SK-N-SH treated with all-trans-retinoic acid at 6 μM for 48 hours (cell line): ENCODE data around the gene SBK1.

ENCODE experiments used
- ATAC-seq: fragments of 200-7000 bp; cut with Tn5 transposase; 3 replicates; pipeline ENCODE4 v1.9.1; 2020; ENCODE audit warnings: mild to moderate bottlenecking, moderate library complexity
- ARNTL ChIP-seq: fragments of 450-650 bp; formaldehyde crosslinking; IDR thresholded peaks from 2 replicates; pipeline ENCODE4 v1.5.0; 2020; ENCODE audit warnings: low read depth, mild to moderate bottlenecking, moderate library complexity, borderline replicate concordance
- BACH2 ChIP-seq: fragments of 250-450 bp; sonication (Bioruptor Pico); IDR thresholded peaks from 2 replicates; pipeline ENCODE4 v1.9.0; 2021; ENCODE audit warnings: mild to moderate bottlenecking, borderline replicate concordance
- CSDC2 ChIP-seq: fragments of 250-450 bp; sonication (Bioruptor Pico); IDR thresholded peaks from 2 replicates; pipeline ENCODE4 v1.5.0; 2020; ENCODE audit warnings: mild to moderate bottlenecking, moderate library complexity
- GLIS3 ChIP-seq: fragments of 250-450 bp; sonication (Bioruptor Pico); IDR thresholded peaks from 2 replicates; pipeline ENCODE4 v1.5.0; 2020; ENCODE audit warnings: mild to moderate bottlenecking, moderate library complexity
- ISL1 ChIP-seq: fragments of 250-450 bp; sonication (Bioruptor Pico); IDR thresholded peaks from 2 replicates; pipeline ENCODE4 v2.1.2; 2022; ENCODE audit warnings: mild to moderate bottlenecking, moderate library complexity
- OSR1 ChIP-seq: fragments of 250-450 bp; sonication (Bioruptor Pico); IDR thresholded peaks from 2 replicates; pipeline ENCODE4 v1.8.0; 2022; ENCODE audit warnings: moderate library complexity, mild to moderate bottlenecking, inconsistent platforms
- PATZ1 ChIP-seq: fragments of 250-450 bp; sonication (Bioruptor Pico); IDR thresholded peaks from 2 replicates; pipeline ENCODE4 v1.8.0; 2020; ENCODE audit warnings: mild to moderate bottlenecking, moderate library complexity, borderline replicate concordance
- POU6F1 ChIP-seq: fragments of 250-450 bp; sonication (Bioruptor Pico); IDR thresholded peaks from 2 replicates; pipeline ENCODE4 v1.8.0; 2021; ENCODE audit warnings: low read depth, mild to moderate bottlenecking, moderate library complexity, borderline replicate concordance
- PPARA ChIP-seq: fragments of 250-450 bp; sonication (Bioruptor Pico); IDR thresholded peaks from 2 replicates; pipeline ENCODE4 v1.5.0; 2020; ENCODE audit warnings: mild to moderate bottlenecking, borderline replicate concordance
- RARB ChIP-seq: fragments of 250-450 bp; sonication (Bioruptor Pico); IDR thresholded peaks from 2 replicates; pipeline ENCODE4 v1.8.0; 2021; ENCODE audit warnings: mild to moderate bottlenecking, moderate library complexity
- SNAI2 ChIP-seq: fragments of 250-450 bp; sonication (Bioruptor Pico); IDR thresholded peaks from 2 replicates; pipeline ENCODE4 v1.5.0; 2020; ENCODE audit warnings: mild to moderate bottlenecking, moderate library complexity
- TCF4 ChIP-seq: fragments of 250-450 bp; sonication (Bioruptor Pico); IDR thresholded peaks from 2 replicates; pipeline ENCODE4 v1.8.0; 2021; ENCODE audit warnings: mild to moderate bottlenecking, moderate library complexity, borderline replicate concordance
- TOX ChIP-seq: fragments of 250-450 bp; sonication (Bioruptor Pico); IDR thresholded peaks from 2 replicates; pipeline ENCODE4 v1.8.0; 2021; ENCODE audit warnings: mild to moderate bottlenecking, moderate library complexity, borderline replicate concordance
- TSHZ2 ChIP-seq: fragments of 250-450 bp; sonication (Bioruptor Pico); IDR thresholded peaks from 2 replicates; pipeline ENCODE4 v1.5.0; 2020; ENCODE audit warnings: mild to moderate bottlenecking, moderate library complexity
- ZC3H10 ChIP-seq: fragments of 250-450 bp; sonication (Bioruptor Pico); IDR thresholded peaks from 2 replicates; pipeline ENCODE4 v1.5.1; 2021; ENCODE audit warnings: mild to moderate bottlenecking, moderate library complexity
- ZFP30 ChIP-seq: fragments of 450-650 bp; formaldehyde crosslinking; IDR thresholded peaks from 2 replicates; pipeline ENCODE4 v1.5.0; 2022; ENCODE audit warnings: mild to moderate bottlenecking, moderate library complexity
- ZNF565 ChIP-seq: fragments of 450-650 bp; formaldehyde crosslinking; conservative IDR thresholded peaks from 2 replicates; pipeline ENCODE4 v1.5.0; 2020; ENCODE audit warnings: low read depth, mild to moderate bottlenecking, moderate library complexity
- ZNF8 ChIP-seq: fragments of 450-650 bp; formaldehyde crosslinking; IDR thresholded peaks from 2 replicates; pipeline ENCODE4 v1.5.0; 2020; ENCODE audit warnings: mild to moderate bottlenecking, moderate library complexity

Gene SBK1

GRCh38 chr16:28304214-28304613 is 11.9 kb downstream of the SBK1 start:
- 0 out of 2 replicates have a peak, but pooled peaks have one; percentile 35 for TF ChIP-seq CSDC2 (CRISPR knock-in tag)
- no peak for TF ChIP-seq PATZ1 (CRISPR knock-in tag)
- 0 out of 2 replicates have a peak, but pooled peaks have one; percentile 39 for TF ChIP-seq SNAI2 (CRISPR knock-in tag)
- no peak for TF ChIP-seq OSR1 (CRISPR knock-in tag)
- no peak for TF ChIP-seq ZNF565
- no peak for TF ChIP-seq TCF4
- ATAC-seq: peak; percentile 80

GRCh38 chr16:28307936-28308335 is 15.6 kb downstream of the SBK1 start:
- ATAC-seq: no peak
- no peak for TF ChIP-seq BACH2
- no peak for TF ChIP-seq ZNF8 (CRISPR knock-in tag)
- TF ChIP-seq PPARA (CRISPR knock-in tag): no peak
- TF ChIP-seq, all 23 proteins: peak for 0

- no peak for ATAC-seq
- TF ChIP-seq PPARA (CRISPR knock-in tag) (no peak), SNAI2 (CRISPR knock-in tag) (no peak), TOX (CRISPR knock-in tag) (no peak), ISL1 (CRISPR knock-in tag) (no peak), ZC3H10 (no peak), RARB (CRISPR knock-in tag) (no peak), CSDC2 (CRISPR knock-in tag) (no peak), POU6F1 (CRISPR knock-in tag) (no peak), GLIS3 (CRISPR knock-in tag) (no peak)
Observed at GRCh38 chr16:28308794-28309584, 16.7 kb downstream of the SBK1 start.

- TF ChIP-seq ISL1 (CRISPR knock-in tag) (no peak), ARNTL (no peak), SNAI2 (CRISPR knock-in tag) (no peak), POU6F1 (CRISPR knock-in tag) (no peak), TCF4 (no peak), TSHZ2 (CRISPR knock-in tag) (no peak), GLIS3 (CRISPR knock-in tag) (no peak), TOX (CRISPR knock-in tag) (no peak)
- TF ChIP-seq, all 23 proteins: peak for 0
- ATAC-seq: no peak
Observed at GRCh38 chr16:28309811-28310311, 17.5 kb downstream of the SBK1 start.

GRCh38 chr16:28310796-28311195 is 18.5 kb downstream of the SBK1 start:
- no peak for ATAC-seq
- TF ChIP-seq BACH2 (no peak), GLIS3 (CRISPR knock-in tag) (no peak), RARB (CRISPR knock-in tag) (no peak), ZFP30 (CRISPR knock-in tag) (no peak), ZNF565 (no peak), TSHZ2 (CRISPR knock-in tag) (no peak), PATZ1 (CRISPR knock-in tag) (no peak), SNAI2 (CRISPR knock-in tag) (no peak)
